Hepatocyte (in vitro differentiated cells): Measurements from ENCODE around the gene GRID2IP. TPM values are rescaled to one million over a fixed set of nuclear protein-coding genes. Genes with fewer than 3 reads are reported as not detected.

Experiments used
- DNase-seq: peaks from one replicate; pipeline ENCODE4 v3.0.0-alpha.2; 2016; ENCODE audit warnings: low spot score
- H2AFZ ChIP-seq: fragments of 200-600 bp; sonication (generic); 2 replicates; pipeline ENCODE4 v1.6.0; 2016; ENCODE audit warnings: antibody characterized with exemption, mild to moderate bottlenecking
- H3K27ac ChIP-seq: fragments of 200-600 bp; sonication (generic); 2 replicates; pipeline ENCODE4 v1.5.1; 2016; ENCODE audit warnings: mild to moderate bottlenecking
- H3K27me3 ChIP-seq: fragments of 200-600 bp; sonication (generic); 2 replicates; pipeline ENCODE4 v1.6.1; 2016
- H3K36me3 ChIP-seq: fragments of 200-600 bp; sonication (generic); replicated peaks from 2 replicates; pipeline ENCODE4 v1.5.1; 2016; ENCODE audit warnings: low read depth; ENCODE audit not compliant: insufficient read depth
- H3K4me1 ChIP-seq: fragments of 200-600 bp; sonication (generic); 2 replicates; pipeline ENCODE4 v1.5.1; 2016; ENCODE audit warnings: mild to moderate bottlenecking, moderate library complexity; ENCODE audit not compliant: insufficient read depth
- H3K4me2 ChIP-seq: fragments of 200-600 bp; sonication (generic); 2 replicates; pipeline ENCODE4 v1.6.0; 2016
- H3K4me3 ChIP-seq: fragments of 200-600 bp; sonication (generic); 2 replicates; pipeline ENCODE4 v1.5.1; 2016; ENCODE audit warnings: mild to moderate bottlenecking
- H3K79me2 ChIP-seq: fragments of 200-600 bp; sonication (generic); 2 replicates; pipeline ENCODE4 v1.6.0; 2017; ENCODE audit warnings: mild to moderate bottlenecking
- H3K9me2 ChIP-seq: fragments of 200-600 bp; sonication (generic); replicated peaks from 2 replicates; pipeline ENCODE4 v1.6.0; 2017; ENCODE audit warnings: mild to moderate bottlenecking; ENCODE audit not compliant: insufficient read depth
- H3K9me3 ChIP-seq: fragments of 200-600 bp; sonication (generic); 2 replicates; pipeline ENCODE4 v1.5.1; 2016; ENCODE audit warnings: low read depth, mild to moderate bottlenecking
- H4K20me1 ChIP-seq: fragments of 200-600 bp; sonication (generic); 2 replicates; pipeline ENCODE4 v1.6.0; 2016; ENCODE audit warnings: mild to moderate bottlenecking; ENCODE audit not compliant: insufficient read depth, poor library complexity, severe bottlenecking
- CTCF ChIP-seq: fragments of 200-600 bp; sonication (generic); IDR thresholded peaks from 2 replicates; pipeline ENCODE4 v1.5.1; 2016; ENCODE audit warnings: antibody characterized with exemption, mild to moderate bottlenecking; ENCODE audit not compliant: poor library complexity
- EZH2 ChIP-seq: fragments of 200-600 bp; sonication (generic); IDR thresholded peaks from 2 replicates; pipeline ENCODE4 v1.6.1; 2016; ENCODE audit warnings: antibody characterized with exemption, mild to moderate bottlenecking, borderline replicate concordance
- EZH2phosphoT487 ChIP-seq: fragments of 200-600 bp; sonication (generic); IDR thresholded peaks from one replicate; pipeline ENCODE4 v1.6.1; 2018; ENCODE audit warnings: antibody characterized with exemption, mild to moderate bottlenecking, low read depth, moderate library complexity; ENCODE audit not compliant: unreplicated experiment, severe bottlenecking
- WGBS: methylation state at CpG from one replicate; pipeline ENCODE4 v1.1.6; 2016; ENCODE audit warnings: low lambda C conversion rate; ENCODE audit errors: missing lambda C conversion rate; 5-methylcytosine and 5-hydroxymethylcytosine counted together
- polyA plus RNA-seq: library from polyadenylated mRNA; unstranded; fragments of >200 nt; fragmentation: Nextera tagmentation; extraction: Ambion mirVana; gene quantifications from 2 replicates; pipeline ENCODE4 v1.2.1, GENCODE V29; 2016
- total RNA-seq: library from RNA; depleted of rRNA; stranded (reverse); fragments of >200 nt; gene quantifications from 2 replicates; pipeline ENCODE4 v1.2.3, GENCODE V29; 2014

The GRID2IP gene
- total and polyA plus RNA-seq, 2 experiments from 2014 or later, result 0.25 to 0.73 TPM

GRCh38 chr7:6546498-6547251, 4.6 kb downstream of the GRID2IP start:
- Histone ChIP-seq H3K4me1 (no peaks in the 10 kb centered on the region), H3K9me2 (no peaks in the 10 kb centered on the region), H3K9me3 (no peaks in the 10 kb centered on the region), H3K79me2 (no peaks in the 10 kb centered on the region), H3K27ac (no peak overlapping the region), H4K20me1 (no peaks in the 10 kb centered on the region), H3K4me3 (no peak overlapping the region), H3K4me2 (no peak overlapping the region), H3K36me3 (no peaks in the 10 kb centered on the region), H2AFZ (no peak overlapping the region), H3K27me3 (no peaks in the 10 kb centered on the region)
- WGBS, result 78% methylated on average over 12 of the region's 12 CpGs
- DNase-seq, result no peak
- no peak for TF ChIP-seq EZH2

GRCh38 chr7:6545398-6546126, 5.7 kb downstream of the GRID2IP start:
- H3K4me2 ChIP-seq, result no peak overlapping the region
- no peaks in the 10 kb centered on the region for H3K79me2 ChIP-seq
- H3K36me3 ChIP-seq, result no peaks in the 10 kb centered on the region
- no peaks in the 10 kb centered on the region for H4K20me1 ChIP-seq
- H3K4me1 ChIP-seq, result no peaks in the 10 kb centered on the region
- DNase-seq, result no peak
- H3K9me3 ChIP-seq, result no peaks in the 10 kb centered on the region
- H3K27me3 ChIP-seq, result no peaks in the 10 kb centered on the region
- H3K27ac ChIP-seq, result no peak overlapping the region
- no peak for TF ChIP-seq CTCF
- TF ChIP-seq EZH2, result no peak
- no peak for TF ChIP-seq EZH2phosphoT487
- no peaks in the 10 kb centered on the region for H3K9me2 ChIP-seq
- H3K4me3 ChIP-seq, result no peak overlapping the region
- WGBS, result 92% methylated on average over 22 of the region's 22 CpGs
- H2AFZ ChIP-seq, result no peak overlapping the region

GRCh38 chr7:6542368-6542767, 8.9 kb downstream of the GRID2IP start:
- peaks cover 3% of the 10 kb centered on the region for H3K27me3 ChIP-seq
- H3K36me3 ChIP-seq, result no peaks in the 10 kb centered on the region
- no peak overlapping the region for H3K4me3 ChIP-seq
- H3K9me3 ChIP-seq, result no peaks in the 10 kb centered on the region
- H3K9me2 ChIP-seq, result no peaks in the 10 kb centered on the region
- no peak for DNase-seq
- H4K20me1 ChIP-seq, result no peaks in the 10 kb centered on the region
- TF ChIP-seq EZH2, result no peak
- TF ChIP-seq CTCF, result no peak
- no peak for TF ChIP-seq EZH2phosphoT487
- H2AFZ ChIP-seq, result no peak overlapping the region
- H3K79me2 ChIP-seq, result no peaks in the 10 kb centered on the region
- H3K27ac ChIP-seq, result no peak overlapping the region
- H3K4me2 ChIP-seq, result no peak overlapping the region
- WGBS, result 96% methylated on average over 1 of the region's 1 CpG
- no peaks in the 10 kb centered on the region for H3K4me1 ChIP-seq
